Measurements from ENCODE around the gene PRAC2.
A peak's percentile ranks its signal among the peaks of the same experiment; 100 is the strongest.
"Not testable (repeated sequence)": the region's sequence is repeated elsewhere in the genome, so short reads cannot be mapped to it uniquely, and the experiment has no call there.

The PRAC2 gene

GRCh38 chr17:48722915-48723422 lies at the start of gene PRAC2:
Gene PRAC2 (plus strand): TSS chr17:48723185. CDS start chr17:48724411, 1,226 bp downstream.
- DNase-seq (ENCODE audit: low read depth), result no peak

- no peak for DNase-seq (ENCODE audit: low read depth)
Measured at GRCh38 chr17:48676963-48677558, 45.9 kb upstream of the PRAC2 start.

- DNase-seq (ENCODE audit: low read depth), result peak; percentile 48
Measured at GRCh38 chr17:48678141-48678971, 44.6 kb upstream of the PRAC2 start.

GRCh38 chr17:48679385-48680096 lies 43.4 kb upstream of the PRAC2 start:
- no peak for DNase-seq (ENCODE audit: low read depth)

DNA sequence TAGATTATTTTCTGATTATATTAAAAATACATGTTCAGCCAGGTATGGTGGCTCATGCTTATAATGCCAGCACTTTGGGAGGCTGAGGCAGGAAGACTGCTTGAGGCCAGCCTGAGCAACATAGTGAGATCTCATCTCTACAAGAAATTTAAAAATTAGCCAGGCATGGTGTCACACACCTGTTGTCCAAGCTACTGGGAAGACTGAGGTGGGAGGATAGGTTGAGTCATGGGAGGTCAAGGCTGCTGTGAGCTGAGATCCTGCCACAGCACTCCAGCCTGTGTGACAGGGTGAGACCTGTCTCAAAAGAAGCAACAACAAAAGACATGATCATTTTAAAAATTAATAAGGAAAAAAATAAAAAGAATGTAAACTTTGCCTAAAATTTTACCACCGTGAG lies 41.4 kb upstream of the PRAC2 start:
- no peak for DNase-seq (ENCODE audit: low read depth)

DNA sequence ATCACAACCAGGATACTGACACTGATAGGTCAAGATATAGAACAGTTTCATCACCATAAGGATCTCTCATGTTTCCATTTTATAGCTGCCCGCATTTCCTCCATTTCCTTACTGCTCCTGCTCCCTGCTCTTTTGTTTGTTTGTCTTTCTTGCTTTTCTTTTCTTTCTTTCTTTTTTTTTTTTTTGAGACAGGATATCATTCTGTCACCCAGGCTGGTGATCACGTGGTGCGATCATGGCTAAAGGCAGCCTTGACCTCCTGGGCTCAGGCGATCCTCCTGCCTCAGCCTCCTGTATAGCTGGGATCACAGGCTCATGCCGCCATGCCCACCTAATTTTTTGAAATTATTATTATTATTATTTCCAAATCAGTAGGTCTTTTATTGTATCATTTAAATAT lies 32.3 kb upstream of the PRAC2 start:
- no peak for DNase-seq (ENCODE audit: low read depth)

GRCh38 chr17:48692049-48692448 lies 30.9 kb upstream of the PRAC2 start:
- DNase-seq (ENCODE audit: low read depth), result no peak

GRCh38 chr17:48693178-48693577 lies 29.8 kb upstream of the PRAC2 start:
- no peak for DNase-seq (ENCODE audit: low read depth)

GRCh38 chr17:48701864-48702532 lies 21.0 kb upstream of the PRAC2 start:
- DNase-seq (ENCODE audit: low read depth), result no peak

GRCh38 chr17:48704361-48705248 lies 18.4 kb upstream of the PRAC2 start:
- DNase-seq (ENCODE audit: low read depth), result no peak

DNA sequence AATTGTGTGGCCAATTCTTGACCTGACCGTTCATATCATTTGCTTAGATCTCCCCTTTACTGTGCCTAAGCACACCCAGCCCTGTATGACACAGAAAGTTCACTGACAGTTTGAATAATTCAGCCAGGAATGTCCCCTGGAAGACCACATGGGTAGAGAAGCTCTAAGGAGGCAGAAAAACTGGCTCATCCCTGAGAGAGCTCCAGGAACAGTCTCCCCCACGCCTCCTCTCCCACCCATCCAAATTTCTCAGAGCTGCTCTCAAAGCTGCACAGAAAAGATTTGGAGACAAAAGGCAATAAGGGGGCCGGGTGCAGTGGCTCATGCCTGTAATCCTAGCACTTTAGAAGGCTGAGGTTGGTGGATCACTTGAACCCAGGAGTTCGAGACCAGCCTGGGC lies 11.9 kb upstream of the PRAC2 start:
- DNase-seq (ENCODE audit: low read depth), result no peak

DNA sequence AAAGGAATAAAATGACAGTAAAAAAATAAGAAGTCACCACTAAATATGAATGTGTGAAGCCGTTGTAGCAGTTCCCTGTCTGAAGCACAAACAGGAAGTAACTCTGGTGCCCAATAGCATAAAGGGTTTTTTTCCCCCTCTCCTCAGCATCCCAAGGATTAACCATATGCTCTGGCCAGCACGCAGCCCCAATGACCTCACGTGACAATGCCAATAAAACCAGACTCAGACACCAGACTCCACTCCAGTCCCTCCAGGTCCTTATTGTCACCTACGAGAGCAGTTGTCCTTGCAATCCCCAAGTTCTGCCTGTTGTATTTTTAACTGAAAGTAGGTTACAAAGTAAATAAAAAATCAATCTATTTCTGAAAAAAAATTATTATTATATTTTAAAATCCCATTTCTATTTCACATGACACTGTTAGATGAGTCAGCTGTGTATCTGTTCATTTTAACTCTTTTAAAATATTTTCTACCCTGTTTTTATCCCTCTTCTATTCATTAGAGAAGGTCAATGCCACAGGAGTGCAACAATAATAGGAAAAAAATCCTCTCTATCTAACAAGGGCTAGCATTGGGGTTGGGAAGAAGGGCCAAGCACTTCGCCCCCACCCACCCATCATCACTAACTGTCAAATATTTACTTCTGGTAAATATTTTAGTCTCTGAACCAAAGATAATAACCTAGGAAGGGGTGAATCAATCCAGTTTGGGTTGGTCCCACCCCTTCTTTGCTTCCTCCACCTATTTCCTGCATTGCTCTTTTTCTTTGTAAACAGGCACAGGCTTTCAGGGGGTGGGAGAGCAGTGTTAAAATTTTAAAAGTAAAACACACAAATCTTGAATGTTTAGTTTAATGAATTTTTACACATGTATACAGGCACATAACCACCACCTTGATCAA lies 7.2 kb upstream of the PRAC2 start:
- DNase-seq (ENCODE audit: low read depth), result no peak

GRCh38 chr17:48716549-48716948 lies 6.4 kb upstream of the PRAC2 start:
- not testable (repeated sequence) for DNase-seq (ENCODE audit: low read depth)

GRCh38 chr17:48717367-48718226 lies 5.4 kb upstream of the PRAC2 start:
- no peak for DNase-seq (ENCODE audit: low read depth)

- no peak for DNase-seq (ENCODE audit: low read depth)
Measured at GRCh38 chr17:48718227-48718760, 4.7 kb upstream of the PRAC2 start.

DNA sequence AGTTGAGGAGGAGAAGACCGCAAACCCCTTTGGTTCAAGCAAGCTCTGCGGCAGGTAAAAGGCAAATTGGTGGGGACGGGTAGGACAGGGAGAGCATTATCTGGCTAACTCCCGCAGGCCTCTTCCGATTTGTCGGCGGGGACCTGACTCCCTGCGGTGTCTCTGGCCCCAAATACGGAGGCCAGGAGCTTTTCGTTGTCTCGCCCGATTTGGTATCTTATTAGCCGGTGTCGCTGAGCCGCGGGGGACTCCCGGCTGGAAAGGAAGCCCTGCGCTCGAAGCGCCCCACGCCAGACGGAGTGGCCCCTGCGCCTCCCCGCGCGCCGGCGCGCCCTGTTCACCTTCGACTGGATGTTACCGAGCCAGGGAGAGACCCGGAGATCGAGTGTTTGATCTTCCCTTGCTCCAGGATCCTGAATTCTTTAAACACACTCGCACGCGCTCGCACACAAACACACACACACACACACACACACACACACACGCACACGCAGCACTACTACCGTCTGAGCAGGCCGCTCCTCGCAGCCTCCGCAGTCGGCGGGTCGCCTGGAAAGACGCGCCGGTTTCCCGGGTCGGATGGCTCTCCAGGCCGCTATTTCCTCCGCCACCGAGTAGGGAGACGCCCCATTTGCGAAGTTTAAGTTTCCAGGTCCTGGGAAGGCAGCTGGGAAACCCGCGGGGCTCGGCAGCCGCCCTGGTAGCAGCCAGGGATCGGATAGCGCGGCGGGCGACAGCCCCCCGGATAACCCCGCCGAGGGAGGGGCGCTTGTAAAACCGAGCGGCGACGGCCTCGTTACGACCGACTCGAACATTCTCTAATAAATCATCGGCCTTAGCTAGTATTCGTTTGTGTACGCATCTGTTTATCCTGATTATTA lies 4.0 kb upstream of the PRAC2 start:
- no peak for DNase-seq (ENCODE audit: low read depth)

DNA sequence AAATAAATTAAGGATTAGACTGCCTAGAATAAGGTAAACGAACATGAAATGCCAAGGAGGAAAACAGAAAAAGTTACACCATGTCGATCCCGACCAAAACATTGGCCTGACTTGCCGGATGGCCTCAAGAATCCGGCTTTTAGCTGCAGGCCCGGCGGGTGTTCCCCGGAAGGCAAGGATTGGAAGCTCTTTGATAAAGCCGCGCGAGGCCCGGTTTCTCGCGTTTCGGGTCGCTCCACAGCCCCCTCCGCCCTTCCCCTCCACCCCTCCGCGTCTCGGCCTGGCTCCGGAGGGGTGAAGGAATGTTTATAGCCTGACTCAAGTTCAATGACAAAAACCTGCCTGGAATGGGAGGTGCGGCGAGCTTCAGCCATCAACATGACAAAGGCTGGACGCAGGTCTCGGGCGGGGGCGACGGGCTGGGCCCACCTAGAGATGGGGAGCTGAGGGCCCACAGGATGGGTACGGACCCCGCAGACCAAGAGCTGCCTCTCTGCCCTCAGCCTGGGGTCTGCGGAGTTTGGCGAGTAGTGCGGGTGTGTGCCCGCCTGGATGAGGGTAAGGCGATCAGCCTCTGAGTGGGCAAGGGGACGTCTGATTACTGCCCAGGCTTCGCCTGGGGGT lies 3.2 kb upstream of the PRAC2 start:
- DNase-seq (ENCODE audit: low read depth), result no peak

All from stimulated activated CD8-positive, alpha-beta memory T cell treated with anti-CD3 and anti-CD28 coated beads, Interleukin-12 subunit alpha, Interleukin-12 subunit beta, amount 100 ng/mL, for 4 hours (primary cell).